T-helper 22 cell (primary cell): ENCODE results near the gene SEC61A2.

ENCODE experiments used
- DNase-seq: peaks from one replicate; pipeline ENCODE4 v3.0.0-alpha.2; 2020; ENCODE audit warnings: low read depth

Gene SEC61A2

GRCh38 chr10:12196531-12197211, 67.2 kb downstream of the SEC61A2 start:
- DNase-seq: no peak

GRCh38 chr10:12198156-12198555, 68.7 kb downstream of the SEC61A2 start:
- DNase-seq: no peak

GRCh38 chr10:12200850-12201249, 71.4 kb downstream of the SEC61A2 start:
- no peak for DNase-seq

GRCh38 chr10:12201543-12201942, 72.1 kb downstream of the SEC61A2 start:
- DNase-seq: no peak

- DNase-seq: no peak
Observed at GRCh38 chr10:12202226-12202625, 72.7 kb downstream of the SEC61A2 start.

GRCh38 chr10:12205082-12205481, 75.6 kb downstream of the SEC61A2 start:
- no peak for DNase-seq

- DNase-seq: no peak
Observed at GRCh38 chr10:12207114-12207513, 77.6 kb downstream of the SEC61A2 start.

- no peak for DNase-seq
Observed at GRCh38 chr10:12208460-12208859, 79.0 kb downstream of the SEC61A2 start.

- no peak for DNase-seq
Observed at GRCh38 chr10:12212454-12212853, 83.0 kb downstream of the SEC61A2 start.

GRCh38 chr10:12213621-12214020, 84.1 kb downstream of the SEC61A2 start:
- DNase-seq: no peak

GRCh38 chr10:12214093-12214492, 84.6 kb downstream of the SEC61A2 start:
- DNase-seq: no peak

- no peak for DNase-seq
Observed at GRCh38 chr10:12214763-12215218, 85.3 kb downstream of the SEC61A2 start.
